VCaP (cell line): ENCODE data around the gene EIF5A.

Source experiments
- H3K27ac ChIP-seq: fragments of 450-650 bp; 2 replicates; pipeline ENCODE4 v1.5.1; 2017
- TF ChIP-seq, protein P1 (sequence below): fragments of 450-650 bp; conservative IDR thresholded peaks from 2 replicates; pipeline ENCODE4 v1.5.1; 2017; ENCODE audit warnings: mild to moderate bottlenecking, moderate library complexity

EIF5A gene

GRCh38 chr17:7262192-7262934 lies 45.1 kb upstream of the EIF5A start, which contains the start of gene CLDN7:
Gene CLDN7, minus strand, starts transcription at chr17:7262478. Its CDS starts 435 bp downstream, at chr17:7262043.
- H3K27ac ChIP-seq, result peak within 1 kb of the TSS; percentile 91

DNA sequence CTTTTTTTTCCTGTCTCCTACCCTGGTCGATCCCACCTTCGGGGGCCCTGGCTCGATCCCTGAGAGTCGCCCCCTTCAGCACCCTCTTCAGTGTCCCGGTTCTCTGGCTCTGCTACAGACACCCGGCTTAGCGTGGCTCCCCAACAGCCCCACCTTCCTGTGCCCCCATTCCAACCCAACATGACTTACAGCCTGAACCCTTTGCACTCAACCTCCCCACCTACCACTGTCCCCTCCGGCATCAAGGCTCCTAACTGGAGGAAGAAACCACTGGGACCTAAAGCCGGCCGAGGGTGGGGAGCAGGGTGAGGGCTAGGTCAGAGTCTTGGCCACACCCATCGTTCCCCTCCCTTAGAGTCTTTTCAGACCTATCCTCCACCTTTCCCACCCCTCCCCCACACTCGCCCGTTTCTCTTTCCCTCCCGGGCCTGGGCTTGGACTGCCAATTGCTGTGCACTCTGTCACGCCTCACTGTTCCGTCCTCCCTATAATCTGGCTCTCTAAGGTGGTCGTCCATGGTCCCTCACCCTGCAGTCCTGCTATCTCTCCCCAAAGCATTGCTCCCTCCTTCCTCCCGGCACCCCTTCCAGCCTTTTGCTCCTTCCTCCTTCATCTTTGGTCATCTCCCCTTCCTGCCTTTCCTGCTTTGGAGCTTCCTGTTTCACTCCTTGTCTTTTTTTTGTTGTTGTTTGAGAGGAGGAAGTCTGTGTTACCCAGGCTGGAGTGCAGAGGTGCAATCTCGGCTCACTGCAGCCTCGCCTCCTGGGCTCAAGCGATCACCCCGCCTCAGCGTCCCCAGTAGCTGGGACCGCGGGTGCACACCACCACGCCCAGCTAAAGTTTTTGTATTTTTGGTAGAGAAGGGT lies 44.3 kb upstream of the EIF5A start:
- H3K27ac ChIP-seq, result peak overlapping the region; percentile 91
- TF ChIP-seq, protein P1, sequence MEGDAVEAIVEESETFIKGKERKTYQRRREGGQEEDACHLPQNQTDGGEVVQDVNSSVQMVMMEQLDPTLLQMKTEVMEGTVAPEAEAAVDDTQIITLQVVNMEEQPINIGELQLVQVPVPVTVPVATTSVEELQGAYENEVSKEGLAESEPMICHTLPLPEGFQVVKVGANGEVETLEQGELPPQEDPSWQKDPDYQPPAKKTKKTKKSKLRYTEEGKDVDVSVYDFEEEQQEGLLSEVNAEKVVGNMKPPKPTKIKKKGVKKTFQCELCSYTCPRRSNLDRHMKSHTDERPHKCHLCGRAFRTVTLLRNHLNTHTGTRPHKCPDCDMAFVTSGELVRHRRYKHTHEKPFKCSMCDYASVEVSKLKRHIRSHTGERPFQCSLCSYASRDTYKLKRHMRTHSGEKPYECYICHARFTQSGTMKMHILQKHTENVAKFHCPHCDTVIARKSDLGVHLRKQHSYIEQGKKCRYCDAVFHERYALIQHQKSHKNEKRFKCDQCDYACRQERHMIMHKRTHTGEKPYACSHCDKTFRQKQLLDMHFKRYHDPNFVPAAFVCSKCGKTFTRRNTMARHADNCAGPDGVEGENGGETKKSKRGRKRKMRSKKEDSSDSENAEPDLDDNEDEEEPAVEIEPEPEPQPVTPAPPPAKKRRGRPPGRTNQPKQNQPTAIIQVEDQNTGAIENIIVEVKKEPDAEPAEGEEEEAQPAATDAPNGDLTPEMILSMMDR, result no peak

More at GRCh38 chr17:7262192-7262934, 45.1 kb upstream of the EIF5A start, which contains the start of gene CLDN7:
- TF ChIP-seq, protein P1, result no peak

- TF ChIP-seq, protein P1, result no peak
- H3K27ac ChIP-seq, result peak overlapping the region; percentile 91
Measured at GRCh38 chr17:7263801-7264078, 43.7 kb upstream of the EIF5A start.

GRCh38 chr17:7266784-7267183 lies 40.6 kb upstream of the EIF5A start:
- TF ChIP-seq, protein P1, result no peak
- no peak overlapping the region for H3K27ac ChIP-seq

DNA sequence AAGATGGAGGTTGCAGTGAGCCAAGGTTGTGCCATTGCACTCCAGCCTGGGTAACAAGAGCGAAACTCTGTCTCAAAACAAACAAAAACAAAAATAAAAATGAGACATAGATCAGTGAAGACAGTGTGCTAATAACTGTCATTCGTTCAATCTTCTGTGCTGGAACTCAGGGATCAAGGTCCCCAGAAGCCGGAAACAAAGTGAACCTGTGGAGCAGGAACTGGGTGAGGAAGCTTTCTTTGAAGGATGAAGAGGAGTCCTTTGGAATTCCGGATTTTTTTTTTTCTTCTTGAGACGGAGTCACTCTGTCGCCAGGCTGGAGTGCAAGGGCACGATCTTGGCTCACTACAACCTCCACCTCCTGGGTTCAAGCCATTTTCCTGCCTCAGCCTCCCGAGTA lies 28.0 kb upstream of the EIF5A start:
- no peak overlapping the region for H3K27ac ChIP-seq
- TF ChIP-seq, protein P1, result no peak

- TF ChIP-seq, protein P1, result peak; percentile 86
- peak overlapping the region; percentile 45 for H3K27ac ChIP-seq
Measured at GRCh38 chr17:7280519-7281073, 26.8 kb upstream of the EIF5A start.
